ENCODE results near the gene DCXR.

DCXR gene

DNA sequence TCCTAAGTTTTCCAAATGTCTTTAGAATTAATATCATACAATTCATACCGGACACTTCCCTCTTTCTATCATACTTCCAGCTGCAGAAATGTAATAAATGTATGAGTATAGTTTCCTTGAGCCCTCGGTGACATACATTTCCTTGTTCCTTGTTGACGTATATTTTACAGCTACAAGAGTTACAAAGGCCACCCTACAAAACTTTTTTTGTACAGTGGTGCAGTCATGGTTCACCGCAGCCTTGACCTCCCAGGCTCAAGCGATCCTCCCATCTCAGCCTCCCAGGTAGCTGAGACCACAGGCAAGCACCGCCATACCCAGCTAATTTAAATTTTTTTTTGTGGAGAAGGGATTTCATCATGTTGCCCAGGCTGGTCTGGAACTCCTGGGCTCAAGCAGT is 35.3 kb upstream of the DCXR start:
- DNase-seq (ENCODE audit: low read depth), result no peak

DNA sequence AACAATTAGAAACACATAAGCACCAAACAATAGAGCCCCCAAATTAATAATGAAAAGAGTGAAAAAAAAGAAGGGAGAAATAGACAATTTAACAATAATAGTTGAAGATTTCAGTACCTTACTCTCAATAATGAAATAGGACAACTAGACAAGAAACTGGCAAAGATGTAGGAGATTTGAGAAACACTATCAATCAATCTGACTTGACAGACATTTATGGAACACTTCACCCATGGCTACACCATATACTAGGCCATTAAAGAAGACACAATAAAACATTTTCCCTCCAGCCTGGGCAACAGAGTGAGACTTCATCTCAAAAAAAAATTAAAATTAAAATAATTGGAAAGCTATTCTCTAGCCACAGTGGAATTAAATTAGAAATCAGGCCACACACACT is 33.1 kb upstream of the DCXR start:
- no peak for DNase-seq (ENCODE audit: low read depth)

DNA sequence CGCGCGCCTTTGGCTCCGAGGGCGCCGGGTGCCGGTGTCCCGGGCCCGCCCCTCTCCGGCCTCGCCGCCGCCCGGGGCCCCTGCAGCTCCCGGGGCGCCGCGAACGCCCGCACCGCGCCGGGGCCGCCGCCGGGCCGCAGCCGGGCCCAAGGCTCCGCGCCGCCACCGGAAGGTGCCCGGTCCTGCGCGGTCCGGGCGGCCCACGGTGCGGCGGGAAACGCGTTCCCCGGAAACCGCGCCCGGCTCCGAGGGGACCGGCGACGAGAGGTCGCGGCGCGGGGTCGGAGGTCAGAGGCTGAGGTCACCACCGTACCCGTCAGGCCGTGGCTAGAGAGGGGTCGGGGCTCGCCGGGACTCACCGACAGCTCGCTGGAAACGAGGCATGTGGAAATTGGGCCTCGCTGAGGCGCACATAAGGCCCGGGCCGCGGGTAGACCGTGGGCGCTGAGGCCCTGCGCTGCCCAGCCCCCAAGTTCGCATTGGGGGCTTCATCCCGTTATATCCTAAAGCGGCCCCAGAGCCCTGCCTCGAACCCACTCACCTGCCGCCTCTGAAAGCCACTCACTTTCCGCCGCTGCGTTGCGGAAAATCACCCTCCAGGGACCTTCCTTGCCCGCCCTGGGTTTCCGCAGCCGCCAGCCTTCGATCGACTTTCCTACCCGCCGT is 28.3 kb upstream of the DCXR start, which contains the start of gene DUS1L:
TSS of gene DUS1L (minus strand) at position 167 of the 666 bp plus-strand sequence. CDS start 745 bp downstream, outside the sequence.
- DNase-seq (ENCODE audit: low read depth), result peak; percentile 25

DNA sequence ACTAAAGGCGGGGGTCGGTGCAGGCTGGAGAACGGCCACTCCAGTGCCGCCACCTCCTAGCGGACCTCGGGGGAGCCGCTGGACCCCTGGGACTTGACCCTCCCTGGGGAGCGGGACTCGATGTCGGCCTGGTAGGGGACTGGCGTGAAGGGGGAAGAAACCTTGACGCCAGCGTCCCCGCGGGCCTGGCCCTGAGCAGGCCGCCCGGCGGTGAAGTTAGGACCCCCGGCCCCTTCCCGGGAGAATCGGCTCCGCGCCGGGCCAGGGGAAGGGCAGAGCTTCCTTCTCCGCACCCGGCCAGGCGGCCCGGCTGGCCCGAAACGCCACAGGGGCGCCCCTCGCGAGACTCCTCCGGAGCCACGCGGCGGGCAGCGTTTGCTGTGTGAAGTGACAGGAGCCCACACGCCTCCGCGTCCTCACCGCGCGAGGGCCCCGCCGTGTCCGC is 27.7 kb upstream of the DCXR start:
- no peak for DNase-seq (ENCODE audit: low read depth)

DNA sequence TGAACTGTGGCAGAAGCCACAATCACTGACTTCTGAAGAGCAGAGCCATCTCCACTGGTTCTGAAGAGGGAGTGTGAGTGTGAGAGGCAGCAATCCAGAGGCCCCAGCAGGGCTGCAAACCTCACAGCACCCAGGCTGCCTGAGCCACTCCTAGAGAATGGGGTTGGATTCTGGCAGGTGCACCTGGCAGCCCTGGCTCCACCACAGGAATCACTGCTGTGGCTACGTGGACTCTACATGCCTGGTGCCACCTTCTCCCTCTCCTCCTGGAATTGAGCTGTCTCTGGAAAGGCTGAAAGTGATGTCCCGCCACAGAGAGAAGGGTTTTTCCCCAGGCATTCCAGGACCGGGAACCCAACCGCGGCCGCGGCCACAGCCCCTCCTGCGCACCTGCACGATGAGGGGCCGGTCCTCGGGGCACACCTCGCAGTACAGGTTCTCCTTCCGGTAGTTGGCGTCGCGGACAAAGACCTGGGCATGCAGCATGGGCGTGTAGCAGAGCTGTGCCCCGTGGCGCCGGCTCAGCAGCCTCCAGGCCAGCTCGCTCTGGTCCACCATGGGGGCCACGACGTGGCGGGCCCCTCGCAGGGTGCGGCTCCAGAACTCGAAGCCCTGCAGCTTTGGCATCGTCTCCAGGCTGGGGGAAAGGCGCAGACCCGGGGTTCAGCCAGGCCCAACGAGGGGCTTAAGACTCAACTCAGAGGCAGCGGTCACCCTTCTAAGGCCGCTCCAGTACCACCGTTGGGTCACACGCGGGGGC is 27.1 kb upstream of the DCXR start:
- no peak for DNase-seq (ENCODE audit: low read depth)

DNA sequence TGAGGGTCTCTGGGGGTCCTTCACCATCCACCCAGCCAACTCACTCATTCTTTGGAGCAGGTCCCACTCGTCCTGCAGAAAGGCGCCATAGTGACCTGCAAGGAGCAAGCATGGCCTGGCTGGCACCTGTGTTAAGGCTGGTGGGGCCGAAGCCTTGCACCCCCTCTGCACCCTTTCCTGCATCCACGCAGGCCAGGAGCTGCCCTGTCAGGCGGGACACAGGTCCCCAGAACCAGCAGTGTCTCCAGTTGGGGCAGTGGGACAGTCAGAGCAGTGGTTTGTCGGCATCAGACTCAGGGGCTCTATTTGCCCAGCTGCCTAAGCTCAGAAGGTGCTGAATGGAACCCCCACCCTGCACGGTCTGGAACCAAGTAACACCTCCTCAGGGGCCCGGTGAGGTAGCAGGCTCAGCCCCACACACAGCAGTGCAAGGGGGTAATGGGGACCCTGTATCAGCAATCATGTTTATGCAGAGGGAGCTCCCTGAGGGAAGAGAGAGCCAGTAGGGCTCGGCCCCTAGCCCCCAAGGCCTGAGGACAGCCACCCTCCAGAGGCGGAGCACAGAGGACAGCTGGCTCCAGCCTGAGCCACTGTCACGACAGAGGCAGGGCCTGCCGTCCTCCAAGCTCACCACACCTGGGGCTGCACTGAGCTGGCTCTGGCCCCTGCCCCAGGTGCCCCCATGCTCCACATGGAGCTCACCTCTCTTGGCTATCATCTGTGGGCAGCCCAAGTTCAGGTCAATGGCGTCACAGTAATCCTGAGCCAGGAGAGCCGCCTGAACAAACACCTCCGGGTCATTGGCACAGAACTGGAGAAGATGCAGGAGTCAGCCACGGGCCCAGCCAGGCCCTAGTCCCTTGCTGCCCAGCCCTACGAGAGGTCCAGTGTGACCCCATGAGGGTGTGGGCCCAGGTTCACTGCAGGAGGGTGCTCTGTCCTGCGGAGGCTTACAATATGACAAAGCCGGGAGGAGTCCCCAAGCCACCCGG is 26.2 kb upstream of the DCXR start:
- no peak for DNase-seq (ENCODE audit: low read depth)

GRCh38 chr17:82062984-82063368 is 25.5 kb upstream of the DCXR start:
- no peak for DNase-seq (ENCODE audit: low read depth)

- no peak for DNase-seq (ENCODE audit: low read depth)
Measured at GRCh38 chr17:82062076-82062983, 24.8 kb upstream of the DCXR start.

DNA sequence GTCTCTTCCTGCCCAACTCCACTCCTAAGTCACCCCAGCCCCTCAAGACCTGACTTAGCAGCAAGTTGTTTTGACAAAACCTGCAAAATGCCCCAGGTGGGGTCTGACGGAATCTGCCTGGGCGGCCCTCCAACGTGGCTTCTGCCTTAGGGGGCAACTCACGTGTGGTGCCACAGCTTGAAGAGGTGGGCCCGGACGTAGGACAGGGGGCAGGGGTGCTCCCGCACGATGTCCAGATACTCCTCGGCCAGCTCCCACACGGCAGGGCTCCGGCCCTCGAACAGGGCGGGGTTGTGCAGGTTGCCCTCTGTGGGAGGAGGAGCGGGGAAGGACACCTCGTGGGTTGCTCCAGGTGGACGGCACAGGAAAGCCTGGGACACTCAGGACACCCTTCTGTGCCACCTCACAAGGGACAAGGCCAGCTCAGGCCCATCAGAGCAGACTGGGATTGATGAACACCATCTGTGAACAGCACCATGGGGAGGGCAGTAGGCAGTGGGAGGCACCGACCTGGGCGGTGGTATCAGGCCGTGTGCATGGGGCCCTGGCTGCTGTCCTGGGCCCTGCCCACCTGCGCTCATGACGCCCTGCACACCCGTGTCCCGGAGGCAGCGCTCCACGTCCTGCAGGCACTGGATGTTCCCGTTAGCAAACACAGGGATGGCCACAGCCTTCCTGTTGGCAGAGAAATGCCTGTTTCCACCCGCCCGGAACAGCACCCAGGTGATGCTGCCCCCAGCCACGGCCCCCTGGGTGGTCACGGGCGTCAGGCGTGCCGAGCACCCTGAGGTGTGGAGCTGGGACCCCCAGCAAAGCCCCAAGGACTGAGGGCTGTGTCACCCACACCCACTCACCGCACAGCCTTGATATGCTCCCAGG is 23.8 kb upstream of the DCXR start:
- DNase-seq (ENCODE audit: low read depth), result no peak

DNA sequence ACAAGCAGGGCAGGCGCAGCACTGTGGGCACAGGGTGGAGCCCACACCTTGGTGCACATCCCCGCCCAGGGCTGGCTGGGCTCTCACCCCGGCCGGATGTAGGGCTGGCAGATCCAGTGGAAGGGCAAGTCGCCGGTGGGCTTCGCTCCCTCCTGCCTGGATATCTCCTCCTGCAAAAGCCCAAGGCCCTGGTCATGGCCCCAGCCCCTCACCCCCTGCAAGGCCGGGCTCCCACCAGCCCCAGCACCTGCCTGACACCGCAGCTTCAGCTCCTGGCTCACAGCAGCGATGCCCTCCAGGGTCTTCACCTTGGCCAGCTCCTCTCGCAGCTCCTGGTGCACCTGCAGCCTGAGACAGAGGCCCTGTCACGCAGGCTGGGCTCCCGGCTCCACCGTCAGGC is 23.1 kb upstream of the DCXR start:
- no peak for DNase-seq (ENCODE audit: low read depth)

DNA sequence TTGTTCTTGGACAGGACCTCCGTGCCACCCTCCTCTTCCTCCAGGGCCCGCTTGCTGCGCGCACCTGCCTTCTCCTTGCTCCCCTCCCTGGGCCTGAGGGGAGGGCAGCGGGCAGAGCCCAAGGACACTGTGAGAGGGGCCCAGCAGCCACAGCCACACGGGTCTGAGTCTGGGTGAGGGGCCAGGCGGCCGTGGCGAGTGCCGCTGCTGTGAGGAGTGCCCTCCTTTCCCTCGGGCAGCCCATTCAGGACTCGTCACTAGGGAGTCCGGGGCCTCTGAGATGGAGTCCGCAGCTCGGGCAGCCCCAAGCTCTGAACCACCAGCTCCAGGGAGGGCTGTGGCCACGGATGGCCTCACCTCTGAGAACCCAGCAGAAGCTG is 22.5 kb upstream of the DCXR start:
- no peak for DNase-seq (ENCODE audit: low read depth)

DNA sequence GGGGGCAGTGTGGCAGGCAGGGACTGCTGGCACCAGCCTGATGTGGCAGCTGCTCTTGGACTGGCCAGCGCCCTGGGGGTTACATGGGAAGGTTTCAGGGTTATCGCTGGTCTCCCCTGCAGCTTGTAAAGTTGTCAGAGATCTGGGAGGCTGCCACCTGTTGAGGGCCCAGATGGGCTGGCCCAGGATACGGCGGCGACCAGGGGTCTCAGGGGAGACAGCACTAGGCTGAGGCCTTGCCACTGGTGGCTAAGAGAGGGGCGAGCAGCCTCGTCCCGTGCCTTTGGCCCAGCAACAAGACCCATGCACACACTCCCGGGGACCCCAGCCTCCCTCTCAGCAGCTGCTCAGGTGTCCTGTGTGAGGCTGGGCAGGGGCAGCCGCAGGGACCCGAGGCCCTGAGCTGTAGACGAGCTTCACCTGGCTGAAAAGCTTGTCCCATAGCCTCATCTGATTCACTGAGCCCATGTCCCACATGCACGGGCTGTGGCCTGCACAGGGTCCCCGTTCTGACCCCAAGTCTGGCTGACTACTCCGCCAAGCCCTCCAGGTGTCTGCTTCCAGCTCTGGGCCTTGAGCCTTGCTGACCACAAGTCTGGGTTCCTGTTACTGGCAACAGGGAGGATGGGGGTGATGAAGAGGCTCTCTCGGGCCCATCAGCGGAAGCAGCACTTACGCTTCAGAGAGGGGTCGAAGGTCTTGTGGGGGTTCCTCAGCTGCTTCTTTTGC is 21.9 kb upstream of the DCXR start:
- DNase-seq (ENCODE audit: low read depth), result no peak

DNA sequence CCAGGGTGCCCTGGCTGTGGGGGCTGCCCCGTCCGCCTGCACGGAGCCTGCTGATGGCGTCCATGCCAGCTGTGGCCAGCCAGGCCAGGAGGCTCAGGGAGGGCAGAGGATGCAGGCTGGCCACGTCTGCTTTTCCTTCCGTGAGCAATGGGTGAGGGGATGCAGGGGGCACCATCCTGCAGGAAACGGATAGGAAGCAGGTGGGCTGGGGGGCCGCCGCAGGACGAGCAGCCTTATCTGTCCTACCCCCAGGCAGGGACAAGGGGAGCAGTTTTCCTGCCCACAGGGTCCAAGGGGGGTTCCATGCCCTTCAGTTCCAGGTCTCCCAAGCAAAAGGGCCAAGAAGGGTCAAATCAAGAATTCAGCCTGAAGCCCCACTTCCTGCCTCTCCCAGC is 21.4 kb upstream of the DCXR start:
- DNase-seq (ENCODE audit: low read depth), result no peak

DNA sequence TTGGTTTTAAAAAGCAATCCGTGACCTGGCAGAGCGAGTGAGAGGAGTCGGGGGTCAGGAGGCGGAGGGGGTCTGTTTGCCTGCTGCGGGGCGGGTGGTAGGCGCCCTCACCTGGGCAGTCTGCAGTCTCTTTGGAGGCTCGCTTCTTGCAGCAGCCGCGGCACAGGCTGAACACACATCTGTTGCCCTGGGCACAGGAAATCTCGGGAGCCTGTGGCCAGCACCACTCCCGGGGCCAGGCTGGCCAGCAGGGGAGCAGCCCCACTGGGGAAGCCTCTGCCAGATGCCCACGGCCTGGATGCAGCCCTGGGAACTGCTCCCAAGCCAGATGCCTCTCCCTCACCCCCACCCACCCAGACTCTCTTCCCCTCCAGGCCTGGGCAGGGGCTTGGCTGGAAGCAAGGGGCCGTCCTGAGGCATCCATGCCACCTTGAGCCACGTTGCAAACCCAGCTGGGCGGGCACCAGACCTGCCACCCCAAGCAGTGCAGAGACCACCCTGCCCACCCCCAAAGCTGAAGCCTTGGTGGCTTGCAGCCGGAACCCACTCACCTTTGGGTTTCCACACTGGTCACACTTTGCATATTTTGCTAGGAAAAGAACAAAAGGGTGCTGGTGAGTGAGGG is 20.8 kb upstream of the DCXR start:
- no peak for DNase-seq (ENCODE audit: low read depth)

DNA sequence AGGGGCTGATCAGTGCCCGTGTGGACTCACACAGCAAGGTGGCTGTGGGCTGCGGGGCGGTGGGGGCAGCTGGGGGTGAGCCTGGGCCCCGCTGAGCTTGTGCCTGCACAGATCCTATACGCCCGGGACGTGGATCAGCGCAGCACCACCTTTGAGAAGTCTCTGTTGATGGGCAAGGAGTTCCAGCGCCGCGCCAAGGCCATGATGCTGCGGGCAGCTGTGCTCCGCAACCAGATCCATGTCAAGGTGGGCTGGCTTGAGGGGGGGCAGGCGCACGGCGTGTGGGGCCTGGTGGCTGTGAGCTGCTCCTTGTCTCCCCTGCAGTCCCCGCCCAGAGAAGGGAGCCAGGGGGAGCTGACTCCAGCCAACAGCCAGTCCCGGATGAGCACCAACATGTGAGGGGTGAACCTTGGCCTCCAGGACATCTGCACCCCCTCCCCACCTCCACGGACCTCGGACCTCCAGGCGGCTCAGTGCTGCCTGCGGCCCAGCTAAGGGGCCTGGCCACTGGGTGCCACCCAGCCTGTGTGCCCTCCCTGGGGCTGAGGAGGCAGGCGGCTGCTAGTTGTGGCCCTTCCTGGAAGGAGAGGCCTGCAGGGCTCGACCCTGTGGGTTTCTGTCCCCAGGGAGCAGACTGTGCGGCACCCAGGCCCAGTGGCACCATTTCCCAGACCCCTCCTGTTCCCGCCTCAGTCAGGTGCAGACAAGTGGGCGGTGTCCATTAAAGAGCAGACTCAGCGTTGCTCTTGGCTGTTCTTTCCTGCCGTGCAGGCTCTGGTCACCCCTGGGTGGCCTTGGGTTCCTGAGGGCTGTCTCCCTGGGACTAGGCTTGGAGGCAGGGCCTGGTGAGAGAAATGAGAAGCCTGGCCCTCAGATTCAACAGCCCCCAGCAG is 19.5 kb upstream of the DCXR start:
- DNase-seq (ENCODE audit: low read depth), result no peak

GRCh38 chr17:82055965-82056728 is 18.6 kb upstream of the DCXR start:
- no peak for DNase-seq (ENCODE audit: low read depth)
